HepG2 (cell line): ENCODE data around the gene POU2F2. TPM values are rescaled to one million over a fixed set of nuclear protein-coding genes. Genes with fewer than 3 reads are reported as not detected.

ENCODE experiments used
- ATAC-seq: fragments of 200-7000 bp; cut with Tn5 transposase; 3 replicates; pipeline ENCODE4 v1.9.1; 2020; ENCODE audit warnings: mild to moderate bottlenecking, moderate library complexity
- BruUV-seq: library from RNA; stranded (reverse); fragments of 400-500 nt; replicated peaks from 2 replicates; lab custom pipeline; 2021; lab: Mats Ljungman, UMichigan
- CTCF ChIA-PET: fragments of 300-600 bp; formaldehyde crosslinking; extraction: SDS; loops from one replicate; lab custom pipeline; 2021; ENCODE audit warnings: low total read pairs, inconsistent platforms, low intra/inter-chr PET ratio; lab: Yijun Ruan, JAX
- POLR2A ChIA-PET: fragments of 350-600 bp; sonication (Branson Sonifier 250); formaldehyde crosslinking; loops from one replicate; lab custom pipeline; 2020; ENCODE audit warnings: antibody characterized with exemption, inconsistent platforms; lab: Yijun Ruan, JAX
- DNase-seq: peaks from one replicate; pipeline ENCODE4 v3.0.0-alpha.2; 2015; ENCODE audit warnings: low spot score
- FAIRE-seq: peaks from 3 replicates; lab custom pipeline; 2011; peaks lifted over from hg19 to GRCh38; lab: Jason Lieb, UNC
- H2AFZ ChIP-seq: one replicate; pipeline ENCODE4 v1.6.1; 2011; ENCODE audit warnings: low read length, inconsistent platforms
- H3K27ac ChIP-seq: fragments of 300-600 bp; 3 replicates; pipeline ENCODE4 v1.8.0; 2011; ENCODE audit warnings: mixed run types, mild to moderate bottlenecking, mixed read lengths, low read length, inconsistent platforms; ENCODE audit not compliant: insufficient read depth; ENCODE audit errors: extremely low read length
- H3K27me3 ChIP-seq, 2 experiments: fragments of 200-600 bp in 1 of 2; 2 replicates in 1 of 2; 3 replicates in 1 of 2; pipeline versions ENCODE4 v1.6.0 to v1.8.0; 2011; ENCODE audit warnings: low read length in 2 of 2, mild to moderate bottlenecking in 2 of 2, moderate library complexity in 2 of 2, inconsistent platforms in 1 of 2; ENCODE audit not compliant: insufficient read depth in 2 of 2, control insufficient read depth in 1 of 2
- H3K36me3 ChIP-seq, 2 experiments: fragments of 200-600 bp in 1 of 2; replicated peaks in 1 of 2; 2 replicates in 1 of 2; 3 replicates in 1 of 2; pipeline versions ENCODE4 v1.5.1 to v1.8.0; 2011; ENCODE audit warnings: low read length in 2 of 2, inconsistent platforms in 1 of 2; ENCODE audit not compliant: insufficient read depth in 2 of 2, control insufficient read depth in 1 of 2
- H3K4me1 ChIP-seq: 2 replicates; pipeline ENCODE4 v1.5.1; 2012; ENCODE audit warnings: low read length, inconsistent platforms; ENCODE audit not compliant: insufficient read depth
- H3K4me2 ChIP-seq: 2 replicates; pipeline ENCODE4 v1.6.0; 2011; ENCODE audit warnings: low read depth, low read length, inconsistent platforms
- H3K4me3 ChIP-seq, 3 experiments: fragments of 200-600 bp in 1 of 3; sonication (generic), shearing (Covaris generic) in 1 of 3; replicated peaks in 1 of 3; 2 replicates each; pipeline ENCODE4 v1.5.1; 2011 to 2016; ENCODE audit warnings: low read length in 3 of 3, inconsistent platforms in 2 of 3, low read depth in 2 of 3, mild to moderate bottlenecking in 2 of 3, control low read depth in 1 of 3, mixed read lengths in 1 of 3; ENCODE audit not compliant: insufficient read depth in 1 of 3
- H3K79me2 ChIP-seq: one replicate; pipeline ENCODE4 v1.6.1; 2011; ENCODE audit warnings: low read length, inconsistent platforms; ENCODE audit not compliant: insufficient read depth
- H3K9ac ChIP-seq: 2 replicates; pipeline ENCODE4 v1.6.0; 2011; ENCODE audit warnings: mild to moderate bottlenecking, low read depth, low read length, inconsistent platforms; ENCODE audit not compliant: insufficient read depth
- H3K9me3 ChIP-seq: 2 replicates; pipeline ENCODE4 v1.5.1; 2012; ENCODE audit warnings: mild to moderate bottlenecking, low read length
- H4K20me1 ChIP-seq: 2 replicates; pipeline ENCODE4 v1.6.0; 2011; ENCODE audit warnings: inconsistent platforms, mild to moderate bottlenecking, low read length, moderate library complexity; ENCODE audit not compliant: insufficient read depth
- GABPA ChIP-seq, 2 experiments: IDR thresholded peaks; 2 replicates each; pipeline ENCODE4 v1.6.1; 2011 to 2016; ENCODE audit warnings: low read depth in 2 of 2, low read length in 1 of 2, missing biosample characterization in 1 of 2, missing genetic modification characterization in 1 of 2
- JUND ChIP-seq: sonication (generic); formaldehyde crosslinking; IDR thresholded peaks from 2 replicates; pipeline ENCODE4 v1.8.0; 2022; ENCODE audit warnings: mild to moderate bottlenecking, missing genetic modification reagents
- KAT2B ChIP-seq: fragments of 150-350 bp; IDR thresholded peaks from 2 replicates; pipeline ENCODE4 v1.6.1; 2014; ENCODE audit warnings: low read depth, low read length, borderline replicate concordance
- MAFF ChIP-seq: IDR thresholded peaks from 2 replicates; pipeline ENCODE4 v1.6.1; 2011; ENCODE audit warnings: low read depth, low read length, improper control_type of control experiment
- REXO4 ChIP-seq: sonication (generic); formaldehyde crosslinking; IDR thresholded peaks from 2 replicates; pipeline ENCODE4 v1.8.0; 2022; ENCODE audit warnings: missing genetic modification reagents, mild to moderate bottlenecking, borderline replicate concordance
- SALL1 ChIP-seq: sonication (generic); formaldehyde crosslinking; IDR thresholded peaks from 2 replicates; pipeline ENCODE4 v1.8.0; 2022; ENCODE audit warnings: mild to moderate bottlenecking, missing genetic modification reagents
- ZNF205 ChIP-seq: IDR thresholded peaks from 2 replicates; pipeline ENCODE4 v1.6.1; 2018; ENCODE audit warnings: missing biosample characterization, missing genetic modification reagents
- ZNF564 ChIP-seq: sonication (generic); formaldehyde crosslinking; IDR thresholded peaks from 2 replicates; pipeline ENCODE4 v1.8.1; 2023; ENCODE audit warnings: mild to moderate bottlenecking, missing genetic modification reagents
- WGBS: methylation state at CpG from one replicate; pipeline ENCODE4 v1.1.6; 2017; ENCODE audit warnings: low lambda C conversion rate; 5-methylcytosine and 5-hydroxymethylcytosine counted together
- in situ Hi-C: cut with HindIII; loops from 2 replicates; pipeline ENCODE4 v1.10.0; 2017; ENCODE audit warnings: low pct_unique_long_range_greater_than_20kb; ENCODE audit not compliant: extremely low pct_ligation_motif_present
- intact Hi-C: fragments of 100-400 bp; cut with micrococcal nuclease; formaldehyde crosslinking; loops from one replicate; pipeline ENCODE4 v1.10.0; 2022; ENCODE audit not compliant: unreplicated experiment
- polyA plus RNA-seq, 8 experiments: library from polyadenylated mRNA; depleted of rRNA in 3 of 8; stranded (reverse) in 7 of 8; unstranded in 1 of 8; fragments of >200 nt; fragmentation: Illumina TruSeq in 4 of 8; extraction: Trizol in 4 of 8; gene quantifications; 2 replicates each; pipeline versions ENCODE4 v1.2.1 to v1.2.3, GENCODE V29; 2011 to 2016; ENCODE audit warnings: low read depth in 4 of 8, missing spikeins in 1 of 8, mixed read lengths in 1 of 8; ENCODE audit not compliant: insufficient read depth in 1 of 8
- total RNA-seq, 5 experiments: library from RNA; depleted of rRNA; stranded (reverse); fragments of >200 nt; fragmentation: Illumina TruSeq; extraction: Trizol; gene quantifications; 2 replicates each; pipeline ENCODE4 v1.2.3, GENCODE V29; 2016; ENCODE audit warnings: low read depth in 1 of 5
- TF ChIP-seq, protein P1 (sequence below): IDR thresholded peaks from 2 replicates; pipeline ENCODE4 v1.6.1; 2012; ENCODE audit warnings: inconsistent platforms
- TF ChIP-seq, protein P2 (sequence below): sonication (generic); formaldehyde crosslinking; IDR thresholded peaks from 2 replicates; pipeline ENCODE4 v1.8.1; 2023; ENCODE audit warnings: mild to moderate bottlenecking, moderate library complexity, missing genetic modification reagents
- TF ChIP-seq, protein P3 (sequence below): sonication (generic); formaldehyde crosslinking; IDR thresholded peaks from 2 replicates; pipeline ENCODE4 v1.8.1; 2023; ENCODE audit warnings: mild to moderate bottlenecking, missing genetic modification reagents
- TF ChIP-seq, protein P4 (sequence below): sonication (generic); formaldehyde crosslinking; IDR thresholded peaks from 2 replicates; pipeline ENCODE4 v1.4.0; 2020; ENCODE audit warnings: missing genetic modification reagents
- TF ChIP-seq, protein P5 (sequence below): sonication (generic); formaldehyde crosslinking; IDR thresholded peaks from 2 replicates; pipeline ENCODE4 v1.5.0; 2020; ENCODE audit warnings: mild to moderate bottlenecking, missing genetic modification reagents

POU2F2 gene
- total and polyA plus RNA-seq, 2 of the 13 experiments (the other 11 are each of a cell fraction or from before 2014, with no cell fraction given) = 0.09 to 0.17 TPM

DNA sequence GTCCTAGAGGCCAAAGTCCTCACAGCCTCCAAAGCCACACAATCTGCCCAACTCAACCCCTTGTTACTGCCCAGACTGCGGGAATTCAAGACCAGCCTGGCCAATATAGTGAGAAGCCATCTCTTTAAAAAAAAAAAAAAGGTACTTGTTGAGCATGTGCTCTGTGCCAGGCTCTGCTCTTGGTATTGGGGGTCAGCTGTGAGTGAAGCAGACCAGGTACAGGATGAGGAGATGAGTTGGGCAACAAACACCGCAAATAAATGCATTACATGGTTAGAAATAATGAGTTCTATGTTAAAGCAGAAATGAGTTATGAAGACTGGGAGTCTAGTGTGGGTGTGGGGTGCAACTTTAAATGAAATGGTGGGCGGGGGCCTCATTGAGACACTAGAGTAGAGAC lies 72.1 kb downstream of the POU2F2 start:
- POLR2A ChIA-PET = no interaction called here

DNA sequence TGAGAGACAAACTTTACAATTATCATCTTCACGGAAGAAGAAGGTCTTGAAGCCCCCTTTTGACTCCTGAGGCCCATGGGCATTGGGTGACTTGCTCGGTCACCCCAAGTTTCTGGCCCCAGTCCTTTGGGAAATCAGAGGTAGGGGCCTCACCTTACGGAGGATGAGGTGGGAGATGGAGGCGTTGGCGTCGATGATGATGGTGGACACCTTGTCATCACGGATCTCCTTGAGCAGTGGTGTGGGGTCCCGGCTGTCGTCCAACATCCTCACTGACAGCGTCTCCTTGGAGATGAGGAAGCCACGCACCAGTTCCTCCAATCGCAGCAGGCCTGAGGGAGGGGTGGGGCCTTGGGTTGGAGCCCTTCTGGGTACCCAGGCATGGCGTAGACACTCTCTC lies 73.0 kb downstream of the POU2F2 start:
- Histone ChIP-seq H3K9ac (no peak overlapping the region), H2AFZ (no peak overlapping the region), H3K9me3 (no peaks in the 10 kb centered on the region), H3K27me3 (peaks cover 0 to 15% of the 10 kb centered on the region in 2 experiments; a peak in 3 of 5 replicates), H3K36me3 (no peaks in the 10 kb centered on the region), H3K4me3 (no peak overlapping the region), H3K4me2 (no peak overlapping the region), H4K20me1 (no peaks in the 10 kb centered on the region), H3K79me2 (no peaks in the 10 kb centered on the region), H3K4me1 (0 out of 2 replicates have a peak, but pooled peaks cover 7% of the 10 kb centered on the region), H3K27ac (no peak overlapping the region)
- ChIA-PET CTCF (no interaction called here), POLR2A (no interaction called here)
- FAIRE-seq (no peak), DNase-seq (no peak), ATAC-seq (no peak)
- intact Hi-C loops (no loop called here), in situ Hi-C loops (no loop called here)
- WGBS = 75% methylated on average over 7 of the region's 13 CpGs
- BruUV-seq = no TSS peak
- no peak for TF ChIP-seq MAFF
- TF ChIP-seq JUND (CRISPR knock-in tag) = no peak
- no peak for TF ChIP-seq ZNF564
- TF ChIP-seq GABPA (IDR thresholded peaks at IDR 0.05; ENCODE audit: low read depth, low read length) = no peak
- TF ChIP-seq GABPA (CRISPR knock-in tag; IDR thresholded peaks at IDR 0.05; ENCODE audit: low read depth) = no peak
- TF ChIP-seq REXO4 (CRISPR knock-in tag) = no peak
- TF ChIP-seq, protein P1, sequence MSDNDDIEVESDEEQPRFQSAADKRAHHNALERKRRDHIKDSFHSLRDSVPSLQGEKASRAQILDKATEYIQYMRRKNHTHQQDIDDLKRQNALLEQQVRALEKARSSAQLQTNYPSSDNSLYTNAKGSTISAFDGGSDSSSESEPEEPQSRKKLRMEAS = no peak
- no peak for TF ChIP-seq KAT2B
- TF ChIP-seq, protein P2, sequence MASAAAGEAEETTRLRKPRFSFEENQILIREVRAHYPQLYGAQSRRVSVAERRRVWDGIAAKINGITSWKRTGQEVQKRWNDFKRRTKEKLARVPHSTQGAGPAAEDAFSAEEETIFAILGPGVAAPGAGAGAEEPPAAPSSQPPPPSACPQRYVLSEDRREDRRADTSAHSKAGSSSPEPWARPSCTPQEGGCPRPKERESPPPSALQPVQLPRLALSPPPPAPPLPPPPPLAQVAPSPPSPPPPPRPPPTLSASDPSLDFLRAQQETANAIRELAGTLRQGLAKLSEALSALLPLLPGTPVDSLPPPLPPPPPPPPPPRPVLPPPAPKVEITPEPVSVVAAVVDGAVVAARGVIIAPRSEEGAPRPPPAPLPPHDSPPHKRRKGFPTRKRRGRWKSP = no peak
- TF ChIP-seq, protein P3, sequence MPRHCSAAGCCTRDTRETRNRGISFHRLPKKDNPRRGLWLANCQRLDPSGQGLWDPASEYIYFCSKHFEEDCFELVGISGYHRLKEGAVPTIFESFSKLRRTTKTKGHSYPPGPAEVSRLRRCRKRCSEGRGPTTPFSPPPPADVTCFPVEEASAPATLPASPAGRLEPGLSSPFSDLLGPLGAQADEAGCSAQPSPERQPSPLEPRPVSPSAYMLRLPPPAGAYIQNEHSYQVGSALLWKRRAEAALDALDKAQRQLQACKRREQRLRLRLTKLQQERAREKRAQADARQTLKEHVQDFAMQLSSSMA (CRISPR knock-in tag) = no peak
- TF ChIP-seq ZNF205 (CRISPR knock-in tag) = no peak
- TF ChIP-seq, protein P4, sequence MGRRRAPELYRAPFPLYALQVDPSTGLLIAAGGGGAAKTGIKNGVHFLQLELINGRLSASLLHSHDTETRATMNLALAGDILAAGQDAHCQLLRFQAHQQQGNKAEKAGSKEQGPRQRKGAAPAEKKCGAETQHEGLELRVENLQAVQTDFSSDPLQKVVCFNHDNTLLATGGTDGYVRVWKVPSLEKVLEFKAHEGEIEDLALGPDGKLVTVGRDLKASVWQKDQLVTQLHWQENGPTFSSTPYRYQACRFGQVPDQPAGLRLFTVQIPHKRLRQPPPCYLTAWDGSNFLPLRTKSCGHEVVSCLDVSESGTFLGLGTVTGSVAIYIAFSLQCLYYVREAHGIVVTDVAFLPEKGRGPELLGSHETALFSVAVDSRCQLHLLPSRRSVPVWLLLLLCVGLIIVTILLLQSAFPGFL (CRISPR knock-in tag) = no peak

More for the DNA sequence above, 72.1 kb downstream of the POU2F2 start:
- 45% methylated on average over 3 of the region's 3 CpGs for WGBS
- no TSS peak for BruUV-seq
- TF ChIP-seq SALL1 (CRISPR knock-in tag) = no peak
- TF ChIP-seq, protein P5, sequence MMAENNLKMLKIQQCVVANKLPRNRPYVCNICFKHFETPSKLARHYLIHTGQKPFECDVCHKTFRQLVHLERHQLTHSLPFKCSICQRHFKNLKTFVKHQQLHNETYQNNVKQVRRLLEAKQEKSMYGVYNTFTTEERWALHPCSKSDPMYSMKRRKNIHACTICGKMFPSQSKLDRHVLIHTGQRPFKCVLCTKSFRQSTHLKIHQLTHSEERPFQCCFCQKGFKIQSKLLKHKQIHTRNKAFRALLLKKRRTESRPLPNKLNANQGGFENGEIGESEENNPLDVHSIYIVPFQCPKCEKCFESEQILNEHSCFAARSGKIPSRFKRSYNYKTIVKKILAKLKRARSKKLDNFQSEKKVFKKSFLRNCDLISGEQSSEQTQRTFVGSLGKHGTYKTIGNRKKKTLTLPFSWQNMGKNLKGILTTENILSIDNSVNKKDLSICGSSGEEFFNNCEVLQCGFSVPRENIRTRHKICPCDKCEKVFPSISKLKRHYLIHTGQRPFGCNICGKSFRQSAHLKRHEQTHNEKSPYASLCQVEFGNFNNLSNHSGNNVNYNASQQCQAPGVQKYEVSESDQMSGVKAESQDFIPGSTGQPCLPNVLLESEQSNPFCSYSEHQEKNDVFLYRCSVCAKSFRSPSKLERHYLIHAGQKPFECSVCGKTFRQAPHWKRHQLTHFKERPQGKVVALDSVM (CRISPR knock-in tag) = 0 out of 2 replicates have a peak, but pooled peaks have one; percentile 43
- TF ChIP-seq, all 625 proteins: peak for 1
- ATAC-seq (no peak), FAIRE-seq (no peak), DNase-seq (no peak)
- Histone ChIP-seq H3K27ac (no peak overlapping the region), H3K27me3 (peaks cover 0 to 14% of the 10 kb centered on the region in 2 experiments; a peak in 3 of 5 replicates), H3K79me2 (no peaks in the 10 kb centered on the region), H3K4me2 (no peak overlapping the region), H3K4me1 (0 out of 2 replicates have a peak, but pooled peaks cover 7% of the 10 kb centered on the region), H3K9me3 (no peaks in the 10 kb centered on the region), H3K4me3 (no peak overlapping the region), H3K9ac (no peak overlapping the region), H4K20me1 (no peaks in the 10 kb centered on the region), H2AFZ (no peak overlapping the region), H3K36me3 (no peaks in the 10 kb centered on the region)
- in situ Hi-C loops (no loop called here), intact Hi-C loops (no loop called here)
- CTCF ChIA-PET = no interaction called here
